Omental fat pad (tissue), 4 donors: ENCODE measurements around the gene PI4K2B. TPM values are rescaled to one million over a fixed set of nuclear protein-coding genes. Genes with fewer than 3 reads are reported as not detected.
A peak's percentile ranks its signal among the peaks of the same experiment; 100 is the strongest.

Experiments used
- ATAC-seq: fragments of 150-250 bp; one replicate; pipeline ENCODE4 v1.9.1; 2016; ENCODE audit warnings: mild to moderate bottlenecking, moderate library complexity; ENCODE audit not compliant: low FRiP score
- DNase-seq: peaks from one replicate; pipeline ENCODE4 v3.0.0-alpha.2; 2019; ENCODE audit warnings: low spot score
- total RNA-seq, 4 donors: library from RNA; depleted of rRNA; stranded (reverse); fragments of >200 nt; gene quantifications; one replicate each; pipeline ENCODE4 v1.1.0, GENCODE V29; 2016
- TF ChIP-seq, protein P1 (sequence below), 3 donors: fragments of 450-650 bp; IDR thresholded peaks; one replicate each; pipeline ENCODE4 v1.5.1; 2016 to 2017; ENCODE audit warnings: antibody characterized with exemption in 3 of 3, mild to moderate bottlenecking in 3 of 3, moderate library complexity in 2 of 3

The PI4K2B gene
- 10 to 100 TPM in 3 of 4 donors, 1 to 10 TPM in 1; 8.0 to 16.6 (median 15.0) TPM for total RNA-seq

DNA sequence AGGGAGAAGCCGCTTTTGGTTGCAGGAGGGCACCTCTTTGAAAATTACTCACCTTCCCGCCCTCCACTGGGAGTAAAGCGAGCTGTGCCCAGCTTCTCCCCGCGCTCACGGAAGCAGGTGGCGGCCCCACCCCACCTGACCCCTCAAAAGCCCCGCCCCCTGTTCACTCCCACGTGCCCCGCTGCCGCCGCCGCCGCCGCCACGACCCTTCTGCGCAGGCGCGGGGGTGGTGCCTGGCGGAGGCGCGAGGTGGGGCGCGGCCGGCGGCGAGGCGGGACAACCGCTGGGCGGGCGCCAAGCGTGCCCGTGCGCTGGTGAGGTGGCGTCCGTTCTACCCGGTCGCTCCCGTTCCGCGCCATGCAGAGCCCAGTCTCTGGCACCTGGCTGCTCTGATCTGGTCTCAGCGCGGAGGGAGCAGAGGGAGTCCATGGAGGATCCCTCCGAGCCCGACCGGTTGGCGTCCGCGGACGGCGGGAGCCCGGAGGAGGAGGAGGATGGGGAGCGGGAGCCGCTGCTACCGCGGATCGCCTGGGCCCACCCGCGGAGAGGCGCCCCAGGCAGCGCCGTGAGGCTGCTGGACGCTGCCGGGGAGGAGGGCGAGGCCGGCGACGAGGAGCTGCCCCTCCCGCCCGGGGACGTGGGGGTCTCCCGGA is at the start of gene PI4K2B:
Gene PI4K2B (plus strand): TSS at position 297 of the 653 bp plus-strand sequence. CDS start 131 bp downstream, at position 428.
- DNase-seq (peak; percentile 75), ATAC-seq (peak; percentile 87)
- TF ChIP-seq, protein P1, sequence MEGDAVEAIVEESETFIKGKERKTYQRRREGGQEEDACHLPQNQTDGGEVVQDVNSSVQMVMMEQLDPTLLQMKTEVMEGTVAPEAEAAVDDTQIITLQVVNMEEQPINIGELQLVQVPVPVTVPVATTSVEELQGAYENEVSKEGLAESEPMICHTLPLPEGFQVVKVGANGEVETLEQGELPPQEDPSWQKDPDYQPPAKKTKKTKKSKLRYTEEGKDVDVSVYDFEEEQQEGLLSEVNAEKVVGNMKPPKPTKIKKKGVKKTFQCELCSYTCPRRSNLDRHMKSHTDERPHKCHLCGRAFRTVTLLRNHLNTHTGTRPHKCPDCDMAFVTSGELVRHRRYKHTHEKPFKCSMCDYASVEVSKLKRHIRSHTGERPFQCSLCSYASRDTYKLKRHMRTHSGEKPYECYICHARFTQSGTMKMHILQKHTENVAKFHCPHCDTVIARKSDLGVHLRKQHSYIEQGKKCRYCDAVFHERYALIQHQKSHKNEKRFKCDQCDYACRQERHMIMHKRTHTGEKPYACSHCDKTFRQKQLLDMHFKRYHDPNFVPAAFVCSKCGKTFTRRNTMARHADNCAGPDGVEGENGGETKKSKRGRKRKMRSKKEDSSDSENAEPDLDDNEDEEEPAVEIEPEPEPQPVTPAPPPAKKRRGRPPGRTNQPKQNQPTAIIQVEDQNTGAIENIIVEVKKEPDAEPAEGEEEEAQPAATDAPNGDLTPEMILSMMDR (IDR thresholded peaks at IDR 0.05) = no peak

DNA sequence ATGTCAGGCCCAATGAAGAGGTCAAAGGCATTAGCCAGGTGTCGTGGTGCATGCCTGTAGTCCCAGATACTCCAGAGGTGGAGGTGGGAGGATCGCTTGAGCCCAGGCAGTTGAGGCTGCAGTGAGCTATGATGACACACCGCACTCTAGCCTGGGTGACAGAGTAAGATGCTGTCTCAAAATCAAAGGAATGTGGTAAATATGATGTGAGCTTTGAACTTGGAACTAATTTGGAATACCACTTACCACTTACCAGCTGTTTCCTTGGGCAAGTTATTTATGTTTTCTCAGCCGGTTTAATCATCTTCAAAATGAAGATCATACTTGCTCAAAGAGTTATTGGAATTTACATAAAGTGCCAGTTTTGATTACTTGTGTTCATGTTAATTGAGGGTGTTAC is 49.8 kb upstream of the PI4K2B start:
- DNase-seq = no peak
- TF ChIP-seq, protein P1 (IDR thresholded peaks at IDR 0.05) = no peak
- ATAC-seq = no peak

DNA sequence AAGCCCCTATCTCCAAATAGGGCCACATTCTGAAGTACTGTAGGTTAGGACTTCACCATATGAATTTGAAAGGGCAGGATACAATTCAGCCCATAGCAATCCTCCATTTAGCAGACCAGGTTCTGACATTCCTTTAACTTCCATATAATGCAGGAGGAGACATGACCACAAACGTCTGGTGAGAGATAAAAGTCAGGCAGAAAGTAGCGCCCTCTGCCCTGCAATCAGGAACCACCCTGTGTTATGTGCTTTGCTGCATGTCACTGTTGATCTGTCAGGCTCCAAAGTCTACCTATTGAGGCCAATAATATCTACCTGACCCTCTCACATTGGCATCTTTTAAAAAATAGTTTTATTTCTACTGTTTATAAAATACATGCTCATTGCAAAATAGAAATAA is 43.4 kb upstream of the PI4K2B start:
- no peak for DNase-seq
- TF ChIP-seq, protein P1 (IDR thresholded peaks at IDR 0.05) = no peak
- ATAC-seq = no peak

GRCh38 chr4:25198713-25199112 is 35.1 kb upstream of the PI4K2B start:
- DNase-seq (no peak), ATAC-seq (no peak)
- TF ChIP-seq, protein P1 (IDR thresholded peaks at IDR 0.05) = no peak

- ATAC-seq (no peak), DNase-seq (no peak)
- TF ChIP-seq, protein P1 (IDR thresholded peaks at IDR 0.05) = no peak
Observed at GRCh38 chr4:25207997-25208396, 25.8 kb upstream of the PI4K2B start.

DNA sequence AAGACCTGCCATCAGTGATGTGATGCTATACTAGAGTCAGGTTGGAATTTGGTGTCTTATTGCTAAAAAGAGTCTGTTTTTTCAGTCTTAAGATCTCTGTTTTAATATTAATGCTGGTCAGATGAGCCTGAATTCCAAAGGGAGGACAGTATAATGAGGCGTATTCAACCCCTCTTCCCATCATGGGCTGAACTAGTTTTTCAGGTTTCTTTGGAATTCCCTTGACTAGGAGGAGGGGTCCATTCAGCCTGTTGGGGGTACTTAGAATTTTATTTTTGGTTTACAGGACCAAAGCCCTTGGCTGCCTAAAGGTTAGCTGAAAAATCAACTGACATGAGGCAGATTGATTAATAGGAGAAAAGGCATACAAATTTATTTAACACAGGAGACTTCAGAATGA is 24.1 kb upstream of the PI4K2B start:
- TF ChIP-seq, protein P1 (IDR thresholded peaks at IDR 0.05) = no peak
- DNase-seq (no peak), ATAC-seq (no peak)

DNA sequence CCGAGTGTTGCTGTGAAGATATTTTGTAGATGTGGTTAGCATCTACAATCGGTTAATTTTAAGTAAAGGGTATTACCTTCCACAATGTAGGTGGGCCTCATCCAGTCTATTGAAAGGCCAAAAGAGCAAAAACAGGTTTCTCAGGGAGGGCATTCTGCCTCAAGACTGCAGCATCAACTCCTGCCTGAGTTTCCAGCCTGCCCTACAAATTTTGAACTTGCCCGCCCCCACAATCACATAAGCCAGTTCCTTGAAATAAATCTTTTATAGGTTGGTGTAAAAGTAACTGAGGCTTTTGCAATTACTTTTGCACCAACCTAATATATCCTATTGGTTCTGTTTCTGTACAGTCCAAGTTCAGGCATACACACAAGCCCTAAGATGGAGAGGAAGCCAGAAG is 22.1 kb upstream of the PI4K2B start:
- no peak for ATAC-seq
- TF ChIP-seq, protein P1 (IDR thresholded peaks at IDR 0.05) = no peak
- no peak for DNase-seq
